HepG2 (cell line): ENCODE results near the gene FUT3. TPM values are rescaled to one million over a fixed set of nuclear protein-coding genes. Genes with fewer than 3 reads are reported as not detected.
A peak's percentile ranks its signal among the peaks of the same experiment; 100 is the strongest.

Experiments
- AGO2 ChIP-seq: fragments of 200-400 bp; formaldehyde crosslinking; optimal IDR thresholded peaks from 2 replicates; pipeline ENCODE3; 2017; ENCODE audit warnings: mild to moderate bottlenecking, low read depth, low read length, moderate library complexity
- GABPA ChIP-seq, 2 experiments: IDR thresholded peaks; 2 replicates each; pipeline ENCODE4 v1.6.1; 2011 to 2016; ENCODE audit warnings: low read depth in 2 of 2, low read length in 1 of 2, missing biosample characterization in 1 of 2, missing genetic modification characterization in 1 of 2
- HOXA5 ChIP-seq: sonication (generic); formaldehyde crosslinking; IDR thresholded peaks from 2 replicates; pipeline ENCODE4 v1.4.0; 2020; ENCODE audit warnings: missing genetic modification reagents
- KDM5B ChIP-seq: sonication (generic); formaldehyde crosslinking; IDR thresholded peaks from 2 replicates; pipeline ENCODE4 v1.4.0; 2020; ENCODE audit warnings: missing genetic modification reagents, mild to moderate bottlenecking, borderline replicate concordance
- PAXIP1 ChIP-seq: sonication (generic); formaldehyde crosslinking; conservative IDR thresholded peaks from 2 replicates; pipeline ENCODE4 v1.4.0; 2020; ENCODE audit warnings: mild to moderate bottlenecking, missing genetic modification reagents, moderate library complexity
- RBM22 ChIP-seq: fragments of 200-400 bp; formaldehyde crosslinking; optimal IDR thresholded peaks from 2 replicates; pipeline ENCODE3; 2017; ENCODE audit warnings: mild to moderate bottlenecking, low read length, moderate library complexity
- RNF219 ChIP-seq: sonication (generic); formaldehyde crosslinking; IDR thresholded peaks from 2 replicates; pipeline ENCODE4 v1.5.0; 2020; ENCODE audit warnings: mild to moderate bottlenecking, missing genetic modification reagents
- SRSF1 ChIP-seq: fragments of 200-400 bp; formaldehyde crosslinking; optimal IDR thresholded peaks from 2 replicates; pipeline ENCODE3; 2017; ENCODE audit warnings: mild to moderate bottlenecking, low read depth, low read length, moderate library complexity
- STAT6 ChIP-seq: sonication (generic); formaldehyde crosslinking; IDR thresholded peaks from 2 replicates; pipeline ENCODE4 v1.4.0; 2020; ENCODE audit warnings: missing genetic modification reagents, mild to moderate bottlenecking, borderline replicate concordance
- ZBTB14 ChIP-seq: sonication (generic); formaldehyde crosslinking; IDR thresholded peaks from 2 replicates; pipeline ENCODE4 v1.4.0; 2020; ENCODE audit warnings: missing genetic modification reagents
- ZC3H4 ChIP-seq: sonication (generic); formaldehyde crosslinking; IDR thresholded peaks from 2 replicates; pipeline ENCODE4 v1.4.0; 2020; ENCODE audit warnings: missing genetic modification reagents, borderline replicate concordance
- ZNF280D ChIP-seq: sonication (generic); formaldehyde crosslinking; IDR thresholded peaks from 2 replicates; pipeline ENCODE4 v1.5.1; 2020; ENCODE audit warnings: mild to moderate bottlenecking, missing genetic modification reagents
- ZNF839 ChIP-seq: sonication (generic); formaldehyde crosslinking; IDR thresholded peaks from 2 replicates; pipeline ENCODE4 v1.4.0; 2020; ENCODE audit warnings: missing genetic modification reagents, mild to moderate bottlenecking, borderline replicate concordance
- polyA plus RNA-seq, 8 experiments: library from polyadenylated mRNA; depleted of rRNA in 3 of 8; stranded (reverse) in 7 of 8; unstranded in 1 of 8; fragments of >200 nt; fragmentation: Illumina TruSeq in 4 of 8; extraction: Trizol in 4 of 8; gene quantifications; 2 replicates each; pipeline versions ENCODE4 v1.2.1 to v1.2.3, GENCODE V29; 2011 to 2016; ENCODE audit warnings: low read depth in 4 of 8, missing spikeins in 1 of 8, mixed read lengths in 1 of 8; ENCODE audit not compliant: insufficient read depth in 1 of 8
- total RNA-seq, 5 experiments: library from RNA; depleted of rRNA; stranded (reverse); fragments of >200 nt; fragmentation: Illumina TruSeq; extraction: Trizol; gene quantifications; 2 replicates each; pipeline ENCODE4 v1.2.3, GENCODE V29; 2016; ENCODE audit warnings: low read depth in 1 of 5

Gene FUT3
- total and polyA plus RNA-seq, 2 of the 13 experiments (the other 11 are each of a cell fraction or from before 2014, with no cell fraction given), result 0.53 to 1.1 TPM

- 0 out of 2 replicates have a peak, but pooled peaks have one; percentile 25 for TF ChIP-seq HOXA5
- no peak for TF ChIP-seq KDM5B (CRISPR knock-in tag)
- TF ChIP-seq RNF219 (CRISPR knock-in tag), result 0 out of 2 replicates have a peak, but pooled peaks have one; percentile 58
- no peak for TF ChIP-seq ZNF280D (CRISPR knock-in tag)
- peak; percentile 93 for TF ChIP-seq ZC3H4 (CRISPR knock-in tag)
- no peak for TF ChIP-seq SRSF1
- no peak for TF ChIP-seq ZBTB14 (CRISPR knock-in tag)
- TF ChIP-seq STAT6, result 0 out of 2 replicates have a peak, but pooled peaks have one; percentile 34
- TF ChIP-seq AGO2, result peak; percentile 79
- no peak for TF ChIP-seq GABPA (IDR thresholded peaks at IDR 0.05; ENCODE audit: low read depth, low read length)
- 0 out of 2 replicates have a peak, but pooled peaks have one; percentile 39 for TF ChIP-seq GABPA (CRISPR knock-in tag; IDR thresholded peaks at IDR 0.05; ENCODE audit: low read depth)
- TF ChIP-seq PAXIP1, result 0 out of 2 replicates have a peak, but pooled peaks have one; percentile 4
- peak; percentile 57 for TF ChIP-seq RBM22
- 0 out of 2 replicates have a peak, but pooled peaks have one; percentile 14 for TF ChIP-seq ZNF839 (CRISPR knock-in tag)
These were observed 22.3 kb downstream of the FUT3 start (continued) for GRCh38 chr19:5828661-5829566.
